ENCODE data around the gene CR1.

DNA sequence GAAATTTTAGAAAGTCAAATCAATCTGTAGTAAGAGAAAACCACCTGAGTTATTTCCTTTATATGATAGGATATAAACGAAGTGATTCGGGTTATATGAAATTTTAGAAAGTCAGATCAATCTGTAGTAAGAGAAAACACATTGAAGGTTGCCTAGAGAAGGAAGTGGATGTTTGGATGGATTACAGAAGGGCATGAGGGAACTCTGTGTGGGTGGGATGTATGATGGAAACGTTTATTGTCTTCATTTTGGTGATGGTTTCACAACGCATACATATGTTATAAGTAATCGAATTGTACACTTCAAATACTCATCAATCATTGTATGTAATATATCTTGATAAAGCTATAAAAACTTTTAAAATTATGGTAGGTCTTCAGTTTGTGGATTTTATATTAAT is 5.1 kb downstream of the CR1 start:
- TF ChIP-seq, protein P1, sequence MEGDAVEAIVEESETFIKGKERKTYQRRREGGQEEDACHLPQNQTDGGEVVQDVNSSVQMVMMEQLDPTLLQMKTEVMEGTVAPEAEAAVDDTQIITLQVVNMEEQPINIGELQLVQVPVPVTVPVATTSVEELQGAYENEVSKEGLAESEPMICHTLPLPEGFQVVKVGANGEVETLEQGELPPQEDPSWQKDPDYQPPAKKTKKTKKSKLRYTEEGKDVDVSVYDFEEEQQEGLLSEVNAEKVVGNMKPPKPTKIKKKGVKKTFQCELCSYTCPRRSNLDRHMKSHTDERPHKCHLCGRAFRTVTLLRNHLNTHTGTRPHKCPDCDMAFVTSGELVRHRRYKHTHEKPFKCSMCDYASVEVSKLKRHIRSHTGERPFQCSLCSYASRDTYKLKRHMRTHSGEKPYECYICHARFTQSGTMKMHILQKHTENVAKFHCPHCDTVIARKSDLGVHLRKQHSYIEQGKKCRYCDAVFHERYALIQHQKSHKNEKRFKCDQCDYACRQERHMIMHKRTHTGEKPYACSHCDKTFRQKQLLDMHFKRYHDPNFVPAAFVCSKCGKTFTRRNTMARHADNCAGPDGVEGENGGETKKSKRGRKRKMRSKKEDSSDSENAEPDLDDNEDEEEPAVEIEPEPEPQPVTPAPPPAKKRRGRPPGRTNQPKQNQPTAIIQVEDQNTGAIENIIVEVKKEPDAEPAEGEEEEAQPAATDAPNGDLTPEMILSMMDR (IDR thresholded peaks at IDR 0.05; ENCODE audit: borderline replicate concordance, extremely low read depth, low read length, poor library complexity, severe bottlenecking): no peak
- TF ChIP-seq EZH2 (IDR thresholded peaks at IDR 0.05; ENCODE audit: borderline replicate concordance, low read depth, low read length, severe bottlenecking): no peak
